Choroid plexus epithelial cell (primary cell): ENCODE results near the gene TOMM70.
A peak's percentile ranks its signal among the peaks of the same experiment; 100 is the strongest.

Experiments used
- DNase-seq: peaks from one replicate; pipeline ENCODE4 v3.0.0-alpha.2; 2010; ENCODE audit warnings: low read depth
- H3K4me3 ChIP-seq: 2 replicates; pipeline ENCODE4 v1.5.1; 2011; ENCODE audit warnings: low read depth, mild to moderate bottlenecking, control low read depth, low read length, moderate library complexity
- CTCF ChIP-seq: conservative IDR thresholded peaks from 2 replicates; pipeline ENCODE4 v1.5.1; 2011; ENCODE audit warnings: low read depth, mild to moderate bottlenecking, control low read depth, inconsistent platforms, low read length, moderate library complexity

TOMM70 gene

GRCh38 chr3:100412912-100413590, 12.2 kb upstream of the TOMM70 start:
- no peak for DNase-seq
- TF ChIP-seq CTCF: no peak
- H3K4me3 ChIP-seq: no peak overlapping the region

GRCh38 chr3:100411091-100411982, 10.4 kb upstream of the TOMM70 start:
- TF ChIP-seq CTCF: no peak
- DNase-seq: no peak
- no peak overlapping the region for H3K4me3 ChIP-seq

- TF ChIP-seq CTCF: no peak
- DNase-seq: no peak
Observed at GRCh38 chr3:100407977-100408532, 7.2 kb upstream of the TOMM70 start.

GRCh38 chr3:100407164-100407563, 6.3 kb upstream of the TOMM70 start:
- H3K4me3 ChIP-seq: no peak overlapping the region
- DNase-seq: no peak
- no peak for TF ChIP-seq CTCF

More at GRCh38 chr3:100407977-100408532, 7.2 kb upstream of the TOMM70 start:
- no peak overlapping the region for H3K4me3 ChIP-seq

GRCh38 chr3:100404250-100404548, 3.3 kb upstream of the TOMM70 start:
- H3K4me3 ChIP-seq: no peak overlapping the region
- TF ChIP-seq CTCF: no peak

GRCh38 chr3:100403362-100404249, 2.7 kb upstream of the TOMM70 start:
- peak; percentile 21 for TF ChIP-seq CTCF
- DNase-seq: no peak
- peak overlapping the region; percentile 96 for H3K4me3 ChIP-seq

More at GRCh38 chr3:100404250-100404548, 3.3 kb upstream of the TOMM70 start:
- DNase-seq: no peak
